ACC112 (cell line): ENCODE measurements around the gene BMS1.
"Not testable (repeated sequence)": the region's sequence is repeated elsewhere in the genome, so short reads cannot be mapped to it uniquely, and the experiment has no call there.

Experiments
- H2AFZ ChIP-seq: fragments of 200-600 bp; sonication (generic); one replicate; pipeline ENCODE4 v1.6.0; 2017; ENCODE audit warnings: antibody characterized with exemption, low read length; ENCODE audit not compliant: unreplicated experiment
- H3K27ac ChIP-seq: fragments of 200-600 bp; sonication (generic); 2 replicates; pipeline ENCODE4 v1.5.1; 2014; ENCODE audit warnings: low read depth, mild to moderate bottlenecking, antibody characterized with exemption, low read length, moderate library complexity
- H3K27me3 ChIP-seq: fragments of 200-600 bp; sonication (generic); 2 replicates; pipeline ENCODE4 v1.6.1; 2014; ENCODE audit warnings: mild to moderate bottlenecking, antibody characterized with exemption, low read length, moderate library complexity, mixed read lengths; ENCODE audit not compliant: insufficient read depth
- H3K36me3 ChIP-seq: fragments of 200-600 bp; sonication (generic); 2 replicates; pipeline ENCODE4 v1.6.1; 2016; ENCODE audit warnings: mild to moderate bottlenecking, antibody characterized with exemption, low read length, moderate library complexity, mixed read lengths; ENCODE audit not compliant: insufficient read depth
- H3K4me1 ChIP-seq: fragments of 200-600 bp; sonication (generic); one replicate; pipeline ENCODE4 v1.6.1; 2016; ENCODE audit warnings: low read length, mixed read lengths; ENCODE audit not compliant: insufficient read depth, unreplicated experiment, control insufficient read depth
- H3K4me3 ChIP-seq: fragments of 200-600 bp; sonication (generic); 2 replicates; pipeline ENCODE4 v1.5.1; 2014; ENCODE audit warnings: mild to moderate bottlenecking, low read depth, low read length
- H3K79me2 ChIP-seq: fragments of 200-600 bp; sonication (generic); one replicate; pipeline ENCODE4 v1.6.0; 2016; ENCODE audit warnings: low read length; ENCODE audit not compliant: control insufficient read depth, unreplicated experiment, insufficient read depth

The BMS1 gene

DNA sequence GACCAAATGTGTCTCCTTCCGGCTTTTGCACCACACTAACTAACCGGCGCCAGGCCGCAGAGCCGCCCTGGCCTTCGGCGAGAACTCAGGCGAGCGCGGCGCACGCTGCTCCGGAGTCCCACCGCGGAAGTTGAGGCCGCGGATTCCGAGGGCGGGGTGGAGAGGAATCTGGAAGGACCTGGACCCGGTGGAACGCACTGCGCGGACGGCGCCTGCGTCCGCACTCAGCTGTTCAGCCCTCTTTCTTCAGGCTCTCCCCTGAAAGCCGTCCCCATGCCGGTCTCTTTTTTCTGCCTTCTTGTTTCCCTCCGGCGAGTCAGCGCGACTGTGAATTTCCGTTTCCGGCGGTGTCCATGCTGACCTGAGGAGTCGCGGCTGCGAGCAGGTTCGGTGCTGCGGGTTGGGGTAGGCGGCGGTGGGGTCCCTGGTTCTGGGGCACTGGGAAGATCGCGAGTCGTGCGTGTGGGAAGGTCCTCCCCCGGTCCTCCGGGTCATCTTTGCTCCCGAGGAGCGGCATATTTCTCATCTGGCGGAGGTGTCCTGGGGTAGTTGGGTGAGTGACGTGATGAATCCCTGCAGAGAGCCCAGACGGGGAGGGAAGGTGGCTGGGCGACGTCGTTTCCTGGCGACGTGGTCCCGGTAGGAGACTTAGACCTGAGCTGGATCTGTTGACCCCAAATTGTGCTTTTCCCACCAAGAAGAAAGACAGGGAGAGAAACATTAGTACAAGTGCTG is at the start of gene BMS1:
Gene BMS1 (plus strand): TSS at position 350 of the 735 bp plus-strand sequence. CDS start 1,600 bp downstream, outside the sequence.
- peak within 1 kb of the TSS; percentile 85 for H3K4me3 ChIP-seq
- H3K79me2 ChIP-seq, result peaks cover 27% of the 10 kb centered on the region
- H2AFZ ChIP-seq, result peak within 1 kb of the TSS; percentile 84
- H3K4me1 ChIP-seq, result peaks cover 8% of the 10 kb centered on the region
- peaks cover 13% of the 10 kb centered on the region for H3K36me3 ChIP-seq
- H3K27me3 ChIP-seq, result no peaks in the 10 kb centered on the region
- H3K27ac ChIP-seq, result peak within 1 kb of the TSS; percentile 80

- Histone ChIP-seq H3K4me3 (no peak overlapping the region), H2AFZ (no peak overlapping the region), H3K36me3 (no peaks in the 10 kb centered on the region), H3K79me2 (no peaks in the 10 kb centered on the region), H3K4me1 (no peaks in the 10 kb centered on the region), H3K27ac (no peak overlapping the region), H3K27me3 (peaks cover 20% of the 10 kb centered on the region; the same call in 1 of the 2 replicates)
Measured at GRCh38 chr10:42734536-42734935, 48.1 kb upstream of the BMS1 start.

DNA sequence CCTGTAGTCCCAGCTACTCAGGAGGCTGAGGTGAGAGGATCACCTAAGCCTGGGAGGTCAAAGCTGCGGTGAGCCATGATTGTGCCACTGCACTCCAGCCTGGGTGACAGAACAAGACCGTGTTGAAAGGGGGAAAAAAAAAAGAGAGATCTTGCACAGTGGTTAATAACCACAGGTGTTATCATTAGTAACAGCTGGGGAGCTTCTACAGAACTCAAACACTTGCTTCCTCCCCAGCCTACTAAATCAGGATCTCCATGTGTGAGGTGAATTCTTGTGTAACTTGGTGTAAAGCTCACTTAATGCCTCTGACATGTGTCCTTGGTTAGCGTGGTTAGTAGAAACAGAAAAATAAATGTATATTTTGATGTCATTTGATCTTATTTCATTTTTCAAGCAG is 43.9 kb upstream of the BMS1 start:
- Histone ChIP-seq H3K27ac (no peak overlapping the region), H3K4me3 (no peak overlapping the region), H3K36me3 (no peaks in the 10 kb centered on the region), H3K79me2 (no peaks in the 10 kb centered on the region), H3K4me1 (no peaks in the 10 kb centered on the region), H3K27me3 (peaks cover 9% of the 10 kb centered on the region; the same call in 1 of the 2 replicates), H2AFZ (no peak overlapping the region)

GRCh38 chr10:42741536-42741935 is 41.1 kb upstream of the BMS1 start:
- H3K27ac ChIP-seq, H3K27me3 ChIP-seq, H3K4me1 ChIP-seq: not testable (repeated sequence)

DNA sequence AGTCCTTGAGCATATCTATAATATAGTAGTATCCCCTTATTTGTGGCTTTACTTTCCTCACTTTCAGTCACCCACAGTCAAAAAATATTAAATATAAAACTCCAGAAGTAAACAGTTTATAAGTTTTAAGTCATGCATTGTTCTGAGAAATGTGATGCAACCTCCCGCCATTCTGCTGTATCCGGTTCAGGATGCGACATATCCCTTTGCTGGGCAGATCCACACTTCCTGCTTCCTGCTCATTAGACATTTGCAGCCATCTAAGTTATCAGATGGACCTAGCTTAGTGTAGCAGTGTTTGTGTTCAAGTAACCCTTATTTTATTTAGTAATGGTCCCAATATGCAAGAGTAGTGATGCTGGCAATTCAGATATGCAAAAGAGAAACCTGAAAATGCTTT is 38.9 kb upstream of the BMS1 start:
- H3K79me2 ChIP-seq, result no peaks in the 10 kb centered on the region
- no peaks in the 10 kb centered on the region for H3K4me1 ChIP-seq
- H3K27ac ChIP-seq, result no peak overlapping the region
- H3K36me3 ChIP-seq, result no peaks in the 10 kb centered on the region
- H3K27me3 ChIP-seq, result peaks cover 6% of the 10 kb centered on the region
- H2AFZ ChIP-seq, result no peak overlapping the region
- H3K4me3 ChIP-seq, result no peak overlapping the region

More at GRCh38 chr10:42741536-42741935, 41.1 kb upstream of the BMS1 start:
- not testable (repeated sequence) for H3K4me3 ChIP-seq, H3K36me3 ChIP-seq, H3K79me2 ChIP-seq, H2AFZ ChIP-seq

- no peak overlapping the region for H3K4me3 ChIP-seq
- H3K27ac ChIP-seq, result no peak overlapping the region
- H3K27me3 ChIP-seq, result peaks cover 12% of the 10 kb centered on the region
- H3K79me2 ChIP-seq, result no peaks in the 10 kb centered on the region
- H3K36me3 ChIP-seq, result no peaks in the 10 kb centered on the region
- H2AFZ ChIP-seq, result no peak overlapping the region
- no peaks in the 10 kb centered on the region for H3K4me1 ChIP-seq
Measured at GRCh38 chr10:42744134-42744701, 38.4 kb upstream of the BMS1 start.

GRCh38 chr10:42753126-42753506 is 29.5 kb upstream of the BMS1 start:
- peak overlapping the region; percentile 45 for H3K4me3 ChIP-seq
- peaks cover 90% of the 10 kb centered on the region for H3K27me3 ChIP-seq
- H3K27ac ChIP-seq, result no peak overlapping the region
- no peaks in the 10 kb centered on the region for H3K4me1 ChIP-seq
- H3K36me3 ChIP-seq, result no peaks in the 10 kb centered on the region
- H2AFZ ChIP-seq, result peak overlapping the region; percentile 36
- no peaks in the 10 kb centered on the region for H3K79me2 ChIP-seq

DNA sequence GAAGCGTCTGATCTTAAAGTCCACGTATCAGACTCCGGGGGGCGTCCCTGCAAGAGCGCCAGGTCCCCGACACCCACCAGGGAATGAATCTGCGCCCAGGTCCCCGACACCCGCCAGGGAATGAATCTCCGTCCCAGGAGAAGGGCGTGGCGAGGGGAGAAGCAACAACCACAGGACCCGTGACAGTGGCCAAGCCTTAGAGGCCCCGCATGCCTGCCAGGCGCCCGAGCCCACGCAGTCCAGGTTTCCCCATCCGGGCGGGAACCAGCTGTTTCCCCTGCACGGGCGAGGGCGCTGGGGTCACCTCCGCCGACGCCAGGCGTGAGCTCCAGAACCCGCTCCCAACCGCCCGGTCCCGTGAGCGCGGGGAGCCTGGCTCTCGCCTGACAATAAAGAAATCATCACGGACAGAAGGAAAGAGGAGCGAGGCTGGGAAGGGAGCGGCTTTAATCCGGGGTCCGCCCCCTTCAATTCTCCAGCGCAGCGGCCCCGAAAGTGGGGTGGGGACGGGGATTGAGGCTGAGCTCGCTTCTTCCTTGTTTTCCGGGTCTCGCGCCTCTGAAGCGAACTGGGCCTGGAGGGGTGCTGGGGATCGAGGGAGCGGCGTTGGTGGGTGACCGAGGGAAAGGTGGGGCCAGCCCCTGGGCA is 29.0 kb upstream of the BMS1 start:
- peak overlapping the region; percentile 36 for H2AFZ ChIP-seq
- peak overlapping the region; percentile 45 for H3K4me3 ChIP-seq
- H3K27ac ChIP-seq, result no peak overlapping the region
- H3K27me3 ChIP-seq, result peaks cover 92% of the 10 kb centered on the region
- no peaks in the 10 kb centered on the region for H3K36me3 ChIP-seq
- no peaks in the 10 kb centered on the region for H3K4me1 ChIP-seq
- no peaks in the 10 kb centered on the region for H3K79me2 ChIP-seq

DNA sequence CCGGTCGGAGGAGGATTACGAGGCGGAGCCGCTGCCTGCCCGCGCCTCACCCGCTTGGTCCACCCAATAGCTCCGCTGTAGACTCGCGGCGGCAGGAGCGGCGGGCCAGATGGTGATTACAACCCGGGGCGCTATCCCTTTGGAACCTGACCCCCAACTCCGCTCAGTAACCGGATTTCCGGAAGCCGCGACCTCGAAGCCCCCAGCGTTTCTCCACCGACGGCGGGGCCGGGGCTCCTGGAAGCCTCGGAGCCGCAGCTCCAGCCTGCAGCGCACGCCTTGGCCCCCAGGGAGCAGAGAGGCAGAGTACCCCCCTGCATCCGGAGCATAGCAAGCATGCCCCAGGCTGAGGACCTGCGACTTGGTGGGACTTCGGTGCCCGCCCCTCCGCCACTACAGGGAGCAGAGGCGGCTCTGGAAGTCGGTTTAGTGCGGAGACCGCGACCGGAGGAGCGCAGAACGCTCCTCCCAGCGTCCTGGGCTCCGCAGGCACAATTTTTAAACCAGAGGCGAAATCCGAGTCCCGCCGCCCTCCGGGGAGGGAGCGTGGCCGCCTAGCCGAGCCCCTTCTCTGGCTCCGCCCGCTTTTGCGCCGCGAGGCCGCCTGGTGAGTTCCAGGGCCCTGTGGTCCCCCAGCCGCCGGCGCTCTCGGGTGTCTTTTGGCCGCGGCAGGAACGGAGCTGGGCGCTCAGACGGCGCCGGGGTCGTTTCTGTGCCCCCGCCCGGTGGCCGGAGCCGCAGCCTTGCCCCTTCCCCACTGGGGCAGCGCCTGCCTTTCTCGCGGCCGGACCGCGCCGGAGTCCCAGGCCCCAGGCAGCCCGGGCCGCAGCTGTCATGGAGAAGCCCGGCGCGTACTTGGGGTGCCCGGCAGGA is 28.2 kb upstream of the BMS1 start:
- H3K27me3 ChIP-seq, result peaks cover 91% of the 10 kb centered on the region
- H2AFZ ChIP-seq, result no peak overlapping the region
- H3K27ac ChIP-seq, result no peak overlapping the region
- H3K4me1 ChIP-seq, result no peaks in the 10 kb centered on the region
- H3K4me3 ChIP-seq, result peak overlapping the region; percentile 45
- no peaks in the 10 kb centered on the region for H3K36me3 ChIP-seq
- H3K79me2 ChIP-seq, result no peaks in the 10 kb centered on the region

- Histone ChIP-seq H2AFZ (no peak overlapping the region), H3K79me2 (no peaks in the 10 kb centered on the region), H3K4me3 (no peak overlapping the region), H3K36me3 (no peaks in the 10 kb centered on the region), H3K27ac (no peak overlapping the region), H3K4me1 (no peaks in the 10 kb centered on the region), H3K27me3 (peaks cover 91% of the 10 kb centered on the region)
Measured at GRCh38 chr10:42755028-42755451, 27.6 kb upstream of the BMS1 start.
